Activated naive CD8-positive, alpha-beta T cell treated with anti-CD3 and anti-CD28 coated beads, Interleukin-2, amount 10 ng/mL, durations not matched to agents 7 days and 5 days (primary cell): ENCODE measurements around the gene SLC1A1. TPM values are rescaled to one million over a fixed set of nuclear protein-coding genes. Genes with fewer than 3 reads are reported as not detected.

Experiments
- total RNA-seq, 2 experiments: library from RNA; stranded (reverse); gene quantifications; one replicate each; pipeline ENCODE4 v1.2.3, GENCODE V29; 2021

The SLC1A1 gene
- total RNA-seq, 2 experiments from 2014 or later = 0.11 TPM; not detected in 1

Other genes with a start within 250 kb of the SLC1A1 start
- 1 to 10 TPM in 1 of 2 experiments, under 1 TPM in 1; 0.74 to 1.3 TPM for gene GLIS3, start 190.4 kb upstream of the SLC1A1 start, total RNA-seq
- 10 to 100 TPM; 11.8 to 12.4 TPM for gene PLPP6, start 171.8 kb downstream of the SLC1A1 start, total RNA-seq
- 1 to 10 TPM in 1 of 2 experiments, under 1 TPM in 1; 0.72 to 1.0 TPM for gene SPATA6L, start 176.0 kb downstream of the SLC1A1 start, total RNA-seq
- 10 to 100 TPM; 14.4 to 14.6 TPM for gene CDC37L1, start 189.1 kb downstream of the SLC1A1 start, total RNA-seq